ENCODE results near the gene SARDH. TPM values are rescaled to one million over a fixed set of nuclear protein-coding genes. Genes with fewer than 3 reads are reported as not detected.

SARDH gene
- total and polyA plus RNA-seq, 9 of the 15 experiments (the other 6 are each of a cell fraction or from before 2014, with no cell fraction given), result 0.14 TPM; not detected in 8

GRCh38 chr9:133701321-133701980, 36.7 kb downstream of the SARDH start (continued):
- TF ChIP-seq SMC3 (conservative IDR thresholded peaks at IDR 0.05; ENCODE audit: insufficient read depth, low read depth, low read length) (no peak), ZNF175 (CRISPR knock-in tag; IDR thresholded peaks at IDR 0.05; ENCODE audit: low read depth) (no peak), RFX5 (IDR thresholded peaks at IDR 0.05; ENCODE audit: low read depth, low read length) (no peak), VEZF1 (CRISPR knock-in tag; IDR thresholded peaks at IDR 0.05) (no peak), SRSF3 (IDR thresholded peaks at IDR 0.05; ENCODE audit: insufficient read depth, low read length) (no peak), LEF1 (IDR thresholded peaks at IDR 0.05) (no peak)

- Histone ChIP-seq H3K9ac (ENCODE audit: insufficient read depth in 1 of 2, low read depth in 2 of 2, low read length in 2 of 2) (no peak overlapping the region), H3K9me1 (ENCODE audit: control insufficient read depth, insufficient read depth, low read length) (no peaks in the 10 kb centered on the region), H3K9me3 (replicated peaks; ENCODE audit: control insufficient read depth, insufficient read depth, low read depth, low read length) (no peaks in the 10 kb centered on the region), H3K27me3 (ENCODE audit: control insufficient read depth in 2 of 2, insufficient read depth in 2 of 2, low read length in 2 of 2) (peaks cover 16 to 42% of the 10 kb centered on the region in 2 experiments), H2AFZ (ENCODE audit: low read depth, low read length) (no peak overlapping the region), H3K4me2 (ENCODE audit: insufficient read depth, low read length) (no peak overlapping the region), H3K4me3 (no peak overlapping the region), H3K4me1 (replicated peaks in 1 of 2; ENCODE audit: control insufficient read depth in 2 of 2, insufficient read depth in 2 of 2, low read length in 2 of 2) (no peaks in the 10 kb centered on the region; a peak in 1 of 5 replicates), H3K27ac (ENCODE audit: extremely low read depth, low read depth, low read length) (no peak overlapping the region), H3K79me2 (ENCODE audit: control insufficient read depth, insufficient read depth, low read length) (no peaks in the 10 kb centered on the region), H4K20me1 (replicated peaks; ENCODE audit: control insufficient read depth, insufficient read depth, low read length) (no peaks in the 10 kb centered on the region), H3K36me3 (ENCODE audit: control insufficient read depth, insufficient read depth, low read length) (no peaks in the 10 kb centered on the region)
- in situ Hi-C loops (cut with MboI), result no loop called here
- BruUV-seq (replicated peaks), result no TSS peak
- no peak for FAIRE-seq
- ATAC-seq, result no peak
- 7% methylated on average over 4 of the region's 4 CpGs for WGBS (ENCODE audit: insufficient coverage, low coverage, missing lambda C conversion rate)
- POLR2A ChIA-PET, result interaction anchor here (0.5 to 1.2 kb wide), 4 partner anchors 16 to 95 kb away, joined by 3 read pairs; no protein-coding TSS in a partner anchor
- DNase-seq (ENCODE audit: extremely low read depth in 1 of 4, low spot score in 3 of 4), result no peak
- CTCF ChIA-PET (ENCODE audit: low intra/inter-chr PET ratio), result no interaction called here
- intact Hi-C loops (cut with micrococcal nuclease), result no loop called here
- no peak for TF ChIP-seq TFAM (CRISPR knock-in tag; conservative IDR thresholded peaks at IDR 0.05)
- no peak for TF ChIP-seq STAT5A (IDR thresholded peaks at IDR 0.05; ENCODE audit: borderline replicate concordance, low read length)
- TF ChIP-seq MEIS2 (IDR thresholded peaks at IDR 0.05; ENCODE audit: partially characterized antibody), result no peak
- no peak for TF ChIP-seq RNF219 (CRISPR knock-in tag; IDR thresholded peaks at IDR 0.05)
- TF ChIP-seq MCM3 (IDR thresholded peaks at IDR 0.05), result no peak
- TF ChIP-seq FOXJ3 (CRISPR knock-in tag; IDR thresholded peaks at IDR 0.05), result no peak
- no peak for TF ChIP-seq ID3 (CRISPR knock-in tag; IDR thresholded peaks at IDR 0.05)
- TF ChIP-seq ID3 (tag; IDR thresholded peaks at IDR 0.05), result no peak
- no peak for TF ChIP-seq DEAF1 (CRISPR knock-in tag; IDR thresholded peaks at IDR 0.05)
- no peak for TF ChIP-seq ARNT (IDR thresholded peaks at IDR 0.05)
Measured at GRCh38 chr9:133700819-133701320, 37.3 kb downstream of the SARDH start.
